Stimulated activated CD4-positive, alpha-beta T cell treated with anti-CD3 and anti-CD28 coated beads, Interleukin-4, amount 100 ng/mL, for 1 hour (primary cell): Measurements from ENCODE around the gene DCC.

Experiments used
- DNase-seq: peaks from one replicate; pipeline ENCODE4 v3.0.0-alpha.2; 2020

DCC gene

GRCh38 chr18:53126210-53126609, 786.2 kb downstream of the DCC start:
- no peak for DNase-seq

- no peak for DNase-seq
Measured at GRCh38 chr18:53131001-53131400, 791.0 kb downstream of the DCC start.

GRCh38 chr18:53134711-53135110, 794.7 kb downstream of the DCC start:
- DNase-seq = no peak

GRCh38 chr18:53135654-53136053, 795.7 kb downstream of the DCC start:
- DNase-seq = no peak

- no peak for DNase-seq
Measured at GRCh38 chr18:53139746-53140500, 799.9 kb downstream of the DCC start.

- no peak for DNase-seq
Measured at GRCh38 chr18:53142005-53142404, 802.0 kb downstream of the DCC start.

- no peak for DNase-seq
Measured at GRCh38 chr18:53147472-53147871, 807.5 kb downstream of the DCC start.

- no peak for DNase-seq
Measured at GRCh38 chr18:53148123-53148522, 808.1 kb downstream of the DCC start.

GRCh38 chr18:53152476-53152875, 812.5 kb downstream of the DCC start:
- no peak for DNase-seq

GRCh38 chr18:53153281-53153680, 813.3 kb downstream of the DCC start:
- DNase-seq = no peak

- DNase-seq = no peak
Measured at GRCh38 chr18:53153800-53154199, 813.8 kb downstream of the DCC start.

- DNase-seq = no peak
Measured at GRCh38 chr18:53165770-53166169, 825.8 kb downstream of the DCC start.

- no peak for DNase-seq
Measured at GRCh38 chr18:53169346-53169745, 829.3 kb downstream of the DCC start.

GRCh38 chr18:53191634-53192033, 851.6 kb downstream of the DCC start:
- DNase-seq = no peak

GRCh38 chr18:53193870-53194269, 853.9 kb downstream of the DCC start:
- DNase-seq = no peak

- DNase-seq = no peak
Measured at GRCh38 chr18:53219853-53220252, 879.9 kb downstream of the DCC start.

GRCh38 chr18:53224128-53224778, 884.3 kb downstream of the DCC start:
- DNase-seq = no peak

- DNase-seq = no peak
Measured at GRCh38 chr18:53225567-53226325, 885.7 kb downstream of the DCC start.

- no peak for DNase-seq
Measured at GRCh38 chr18:53234610-53235009, 894.6 kb downstream of the DCC start.

- no peak for DNase-seq
Measured at GRCh38 chr18:53241161-53241560, 901.2 kb downstream of the DCC start.

- no peak for DNase-seq
Measured at GRCh38 chr18:53253789-53254188, 913.8 kb downstream of the DCC start.

- DNase-seq = no peak
Measured at GRCh38 chr18:53254265-53254664, 914.3 kb downstream of the DCC start.

- no peak for DNase-seq
Measured at GRCh38 chr18:53261241-53261640, 921.2 kb downstream of the DCC start.

GRCh38 chr18:53266850-53267249, 926.9 kb downstream of the DCC start:
- no peak for DNase-seq
